AG04449 (cell line): ENCODE measurements around the gene PLEKHH1.
"Not testable (repeated sequence)": the region's sequence is repeated elsewhere in the genome, so short reads cannot be mapped to it uniquely, and the experiment has no call there.

ENCODE experiments used
- CTCF ChIA-PET: fragments of 350-600 bp; formaldehyde crosslinking; extraction: SDS; loops from one replicate; lab custom pipeline; 2021; ENCODE audit warnings: antibody characterized with exemption; lab: Yijun Ruan, JAX
- POLR2A ChIA-PET: fragments of 400-600, 350-600 bp; formaldehyde crosslinking; extraction: SDS; loops from one replicate; lab custom pipeline; 2020; ENCODE audit warnings: antibody characterized with exemption, inconsistent platforms; lab: Yijun Ruan, JAX
- DNase-seq: peaks from one replicate; pipeline ENCODE4 v3.0.0-alpha.2; 2010; ENCODE audit warnings: low read depth, low spot score
- H3K4me3 ChIP-seq: 2 replicates; pipeline ENCODE4 v1.5.1; 2011; ENCODE audit warnings: low read depth, mild to moderate bottlenecking, control low read depth, low read length
- CTCF ChIP-seq: IDR thresholded peaks from one replicate; pipeline ENCODE4 v1.5.1; 2011; ENCODE audit warnings: mild to moderate bottlenecking, moderate library complexity, low read length, control low read depth, inconsistent platforms; ENCODE audit not compliant: insufficient read depth; ENCODE audit errors: missing control alignments

The PLEKHH1 gene

GRCh38 chr14:67599698-67600561, 66.8 kb downstream of the PLEKHH1 start, which contains the start of gene PIGH:
Gene PIGH (minus strand): TSS chr14:67600268. CDS start chr14:67600203, 65 bp downstream.
- DNase-seq: no peak
- H3K4me3 ChIP-seq: peak within 1 kb of the TSS; percentile 86
- ChIA-PET CTCF (interaction anchor here (0.6 to 5.3 kb wide), 32 partner anchors 10 to 447 kb away, joined by 3 to 46 read pairs (median 5); partner anchors contain the start of genes ARG2 and RDH12), POLR2A (interaction anchor here (1.1 to 1.5 kb wide), 3 partner anchors 14 to 104 kb away, joined by 3 to 5 read pairs (median 5); no protein-coding TSS in a partner anchor)
- TF ChIP-seq CTCF: peak; percentile 69

GRCh38 chr14:67600562-67600974, 67.5 kb downstream of the PLEKHH1 start:
- DNase-seq: not testable (repeated sequence)
- ChIA-PET POLR2A (interaction anchor here (1.1 to 1.5 kb wide), 3 partner anchors 15 to 103 kb away, joined by 3 to 5 read pairs (median 5); no protein-coding TSS in a partner anchor), CTCF (interaction anchor here (0.6 to 5.3 kb wide), 29 partner anchors 9 to 447 kb away, joined by 3 to 46 read pairs (median 5); partner anchors contain the start of gene RDH12)
- H3K4me3 ChIP-seq: peak overlapping the region; percentile 86

GRCh38 chr14:67602076-67602475, 69.0 kb downstream of the PLEKHH1 start:
- POLR2A ChIA-PET: no interaction called here

GRCh38 chr14:67602995-67603545, 70.0 kb downstream of the PLEKHH1 start:
- ChIA-PET POLR2A (no interaction called here), CTCF (interaction anchor here (1.0 to 1.1 kb wide), 2 partner anchors 64 to 176 kb away, joined by 5 to 7 read pairs; no protein-coding TSS in a partner anchor)
- TF ChIP-seq CTCF: no peak
- no peak overlapping the region for H3K4me3 ChIP-seq
- DNase-seq: no peak

More at GRCh38 chr14:67602076-67602475, 69.0 kb downstream of the PLEKHH1 start:
- CTCF ChIA-PET: interaction anchor here (1.0 to 5.3 kb wide), 6 partner anchors 8 to 175 kb away, joined by 5 to 46 read pairs (median 8); no protein-coding TSS in a partner anchor
- no peak for TF ChIP-seq CTCF
- no peak overlapping the region for H3K4me3 ChIP-seq
- DNase-seq: no peak

GRCh38 chr14:67607646-67608045, 74.6 kb downstream of the PLEKHH1 start:
- H3K4me3 ChIP-seq: no peak overlapping the region
- POLR2A ChIA-PET: no interaction called here
- DNase-seq: no peak
- TF ChIP-seq CTCF: no peak
- CTCF ChIA-PET: interaction anchor here (1.0 to 4.5 kb wide), 4 partner anchors 11 to 97 kb away, joined by 6 to 26 read pairs (median 18); no protein-coding TSS in a partner anchor

- ChIA-PET CTCF (interaction anchor here (1.0 to 7.2 kb wide), 7 partner anchors 9 to 95 kb away, joined by 3 to 72 read pairs (median 5); partner anchors contain the start of gene PIGH), POLR2A (no interaction called here)
- no peak for TF ChIP-seq CTCF
- no peak overlapping the region for H3K4me3 ChIP-seq
- DNase-seq: no peak
These were observed 76.7 kb downstream of the PLEKHH1 start for GRCh38 chr14:67609642-67610310.
